WI38 (cell line): ENCODE results near the gene DENND6B.
A peak's percentile ranks its signal among the peaks of the same experiment; 100 is the strongest.
"Not testable (repeated sequence)": the region's sequence is repeated elsewhere in the genome, so short reads cannot be mapped to it uniquely, and the experiment has no call there.

Source experiments
- H3K4me3 ChIP-seq: 2 replicates; pipeline ENCODE4 v1.5.1; 2011; ENCODE audit warnings: low read depth, mild to moderate bottlenecking, control low read depth, low read length
- CTCF ChIP-seq: IDR thresholded peaks from 2 replicates; pipeline ENCODE4 v1.5.1; 2012; ENCODE audit warnings: low read depth, mild to moderate bottlenecking, control low read depth, low read length

DENND6B gene

DNA sequence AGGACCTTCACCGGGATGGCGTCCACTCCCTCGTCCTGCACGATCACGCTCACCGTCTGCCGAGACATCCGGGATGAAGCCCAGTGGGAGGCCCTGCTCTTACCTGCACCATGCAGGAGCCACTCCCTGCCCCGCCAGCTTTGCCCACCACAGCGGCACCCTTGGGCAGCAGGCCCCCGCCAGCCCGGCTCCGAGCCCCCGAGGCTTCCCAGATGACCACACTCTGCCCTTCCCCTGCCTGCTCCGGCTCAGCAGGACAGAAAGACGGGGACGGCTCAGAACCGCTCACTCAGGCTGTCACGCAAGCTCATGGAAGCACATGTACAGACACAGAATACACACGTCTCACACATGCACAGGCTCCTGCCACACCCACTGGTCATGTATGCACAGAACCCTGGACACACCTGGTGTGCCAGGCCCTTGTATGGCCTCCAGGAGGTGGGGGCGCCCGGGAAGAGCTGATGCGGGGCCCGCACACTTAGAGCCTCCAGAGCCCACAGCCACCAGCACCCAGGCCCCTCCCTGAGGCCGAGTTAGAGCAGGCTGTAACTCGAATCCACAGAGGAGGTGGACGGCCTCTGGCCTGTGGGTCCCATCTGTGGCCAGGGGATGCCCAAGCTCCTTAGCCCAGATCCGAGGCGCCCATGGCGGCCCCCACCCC is 47.7 kb downstream of the DENND6B start:
- no peak for TF ChIP-seq CTCF

GRCh38 chr22:50278461-50278860 is 48.4 kb downstream of the DENND6B start:
- TF ChIP-seq CTCF, result no peak
- no peak overlapping the region for H3K4me3 ChIP-seq

More for the DNA sequence above, 47.7 kb downstream of the DENND6B start:
- H3K4me3 ChIP-seq, result no peak overlapping the region

DNA sequence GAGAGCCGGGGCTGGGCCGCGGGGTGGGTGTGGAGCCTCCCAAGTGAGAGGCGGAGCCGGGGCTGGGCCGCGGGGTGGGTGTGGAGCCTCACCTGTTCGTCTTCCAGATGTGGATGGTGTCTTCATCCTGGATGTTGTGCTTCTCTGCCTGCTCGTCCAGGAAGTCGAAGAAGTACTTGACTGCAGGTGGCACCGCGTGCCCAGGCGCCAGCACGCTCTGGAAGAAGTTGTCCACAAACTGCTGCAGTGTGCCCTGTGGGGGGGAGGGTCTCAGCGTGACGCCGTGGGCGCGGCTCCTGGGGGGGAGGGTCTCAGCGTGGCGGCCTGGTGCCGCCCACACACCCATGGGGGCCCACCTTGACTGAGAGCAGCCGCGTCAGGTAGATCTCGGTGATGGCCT is 49.1 kb downstream of the DENND6B start:
- TF ChIP-seq CTCF, result no peak
- no peak overlapping the region for H3K4me3 ChIP-seq

DNA sequence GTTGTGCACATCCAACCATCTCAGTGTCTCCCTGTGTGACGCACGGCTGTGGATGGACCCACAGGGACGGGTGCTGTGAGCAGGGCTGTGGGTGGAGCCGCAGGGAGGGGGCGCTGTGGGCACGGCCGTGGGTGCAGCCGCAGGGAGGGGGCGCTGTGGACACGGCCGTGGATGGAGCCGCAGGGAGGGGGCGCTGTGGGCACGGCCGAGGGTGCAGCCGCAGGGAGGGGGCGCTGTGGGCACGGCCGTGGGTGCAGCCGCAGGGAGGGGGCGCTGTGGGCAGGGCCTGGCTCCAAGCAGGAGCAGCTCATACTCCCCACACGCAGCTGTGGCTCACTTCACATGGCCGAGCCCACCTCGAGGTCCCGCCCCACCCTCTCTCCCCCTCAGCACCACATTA is 50.7 kb downstream of the DENND6B start:
- TF ChIP-seq CTCF, result peak; percentile 37; the same call in 1 of the 2 replicates
- H3K4me3 ChIP-seq, result no peak overlapping the region

DNA sequence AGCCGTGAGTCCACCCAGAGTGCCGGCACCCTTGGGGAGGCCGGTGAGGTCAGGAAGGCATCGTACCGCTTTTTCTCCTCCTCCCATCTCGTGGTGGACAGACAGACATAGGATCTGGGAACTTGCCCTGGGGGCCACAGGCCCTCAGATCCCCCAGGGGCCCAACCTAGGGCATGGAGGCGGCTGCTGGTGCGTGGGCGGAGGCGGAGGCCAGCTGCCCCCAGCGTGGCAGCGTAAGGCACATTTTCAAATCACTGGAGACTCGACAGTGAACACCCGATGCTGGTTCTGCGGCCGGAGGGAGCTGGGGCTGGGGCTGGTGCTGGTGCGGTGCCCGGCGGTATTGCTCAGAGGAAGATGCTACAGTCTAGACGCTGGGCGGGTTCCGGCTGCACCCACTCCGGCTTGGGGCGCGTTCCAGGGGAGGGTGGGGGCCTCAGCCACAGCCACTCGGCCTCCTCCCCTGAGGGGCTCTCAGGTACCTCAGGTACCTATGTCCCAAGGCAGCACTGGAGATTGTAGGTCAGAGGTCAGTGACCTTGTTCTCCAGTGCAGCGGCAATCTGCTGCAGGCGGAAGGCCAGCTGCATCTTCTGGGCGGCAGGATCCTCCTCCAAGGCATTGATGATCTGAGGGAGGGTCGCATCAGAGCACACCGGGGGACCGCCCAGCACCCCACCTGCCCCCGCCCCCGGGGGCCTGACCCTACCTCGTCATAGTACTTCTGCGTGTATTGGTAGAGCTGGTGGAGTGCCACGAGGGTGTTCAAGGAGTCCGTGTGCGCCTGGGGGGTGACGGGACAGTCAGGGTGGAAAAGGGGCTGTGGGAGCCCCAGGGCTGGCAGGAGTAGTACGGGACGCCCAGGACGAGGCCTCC is 51.4 kb downstream of the DENND6B start:
- H3K4me3 ChIP-seq, result no peak overlapping the region
- no peak for TF ChIP-seq CTCF

- TF ChIP-seq CTCF, result no peak
These were observed 52.0 kb downstream of the DENND6B start for GRCh38 chr22:50274771-50275170.

GRCh38 chr22:50274311-50274710 is 52.5 kb downstream of the DENND6B start:
- no peak for TF ChIP-seq CTCF
- H3K4me3 ChIP-seq, result no peak overlapping the region

More at GRCh38 chr22:50274771-50275170, 52.0 kb downstream of the DENND6B start:
- no peak overlapping the region for H3K4me3 ChIP-seq

DNA sequence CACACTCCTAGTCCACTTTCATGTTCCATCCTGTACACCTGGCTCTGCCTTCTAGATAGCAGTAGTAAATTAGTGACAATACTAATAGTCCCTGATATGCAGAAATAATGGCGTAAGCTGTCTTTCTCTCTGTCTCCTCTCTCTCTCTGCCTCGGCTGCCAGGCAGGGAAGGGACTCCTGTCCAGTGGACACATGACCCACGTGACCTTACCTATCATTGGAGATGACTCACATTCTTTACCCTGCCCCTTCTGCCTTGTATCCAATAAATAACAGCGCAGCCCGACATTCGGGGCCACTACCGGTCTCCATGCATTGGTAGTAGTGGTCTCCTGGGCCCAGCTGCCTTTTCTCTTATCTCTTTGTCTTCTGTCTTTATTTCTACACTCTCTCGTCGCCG is 53.0 kb downstream of the DENND6B start:
- not testable (repeated sequence) for H3K4me3 ChIP-seq

DNA sequence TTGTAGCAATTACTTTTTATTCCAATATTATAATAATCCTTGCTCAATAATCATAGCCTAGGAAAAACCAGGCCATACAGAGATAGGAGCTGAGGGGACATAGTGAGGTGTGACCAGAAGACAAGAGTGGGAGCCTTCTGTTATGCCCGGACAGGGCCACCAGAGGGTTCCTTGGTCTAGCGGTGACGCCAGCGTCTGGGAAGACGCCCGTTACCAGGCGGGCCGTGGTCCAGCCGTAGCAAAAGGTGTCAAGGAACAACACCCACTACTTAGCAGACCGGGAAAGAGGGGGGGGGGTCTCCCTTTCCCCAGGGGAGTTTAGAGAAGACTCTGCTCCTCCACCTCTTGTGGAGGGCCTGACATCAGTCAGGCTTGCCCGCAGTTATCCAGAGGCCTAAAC is 53.5 kb downstream of the DENND6B start:
- not testable (repeated sequence) for H3K4me3 ChIP-seq
